C4-2B (cell line): ENCODE data around the gene TCP11L1.

ENCODE experiments used
- H3K27ac ChIP-seq: fragments of 450-650 bp; 2 replicates; pipeline ENCODE4 v1.5.1; 2017
- CTCF ChIP-seq: fragments of 450-650 bp; conservative IDR thresholded peaks from 2 replicates; pipeline ENCODE4 v1.5.1; 2017; ENCODE audit warnings: mild to moderate bottlenecking
- ZFX ChIP-seq: fragments of 450-650 bp; IDR thresholded peaks from 2 replicates; pipeline ENCODE4 v1.6.1; 2017

Gene TCP11L1

GRCh38 chr11:33064033-33064825, 24.9 kb downstream of the TCP11L1 start:
- TF ChIP-seq ZFX (no peak), CTCF (no peak)
- no peak overlapping the region for H3K27ac ChIP-seq

DNA sequence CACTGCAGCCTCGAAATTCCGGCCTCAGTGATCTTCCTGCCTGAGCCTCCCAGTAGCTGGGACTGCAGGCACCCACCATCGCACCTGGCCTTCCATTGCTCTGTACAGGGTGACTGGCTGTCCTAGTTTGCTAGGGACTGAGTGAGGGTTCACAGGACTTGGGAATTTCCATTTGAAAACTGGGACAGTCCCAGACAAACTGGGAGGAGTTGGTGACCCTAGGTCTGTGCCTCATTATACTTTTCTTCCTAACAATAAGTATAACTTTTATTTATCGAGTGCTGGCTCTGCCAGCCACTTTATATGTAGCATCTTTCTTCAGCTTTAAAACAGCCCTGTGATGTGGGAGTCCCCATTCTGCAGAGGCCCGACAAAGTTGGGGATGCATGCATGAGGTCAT, 25.5 kb downstream of the TCP11L1 start:
- H3K27ac ChIP-seq: no peak overlapping the region
- TF ChIP-seq ZFX: no peak
- TF ChIP-seq CTCF: no peak

DNA sequence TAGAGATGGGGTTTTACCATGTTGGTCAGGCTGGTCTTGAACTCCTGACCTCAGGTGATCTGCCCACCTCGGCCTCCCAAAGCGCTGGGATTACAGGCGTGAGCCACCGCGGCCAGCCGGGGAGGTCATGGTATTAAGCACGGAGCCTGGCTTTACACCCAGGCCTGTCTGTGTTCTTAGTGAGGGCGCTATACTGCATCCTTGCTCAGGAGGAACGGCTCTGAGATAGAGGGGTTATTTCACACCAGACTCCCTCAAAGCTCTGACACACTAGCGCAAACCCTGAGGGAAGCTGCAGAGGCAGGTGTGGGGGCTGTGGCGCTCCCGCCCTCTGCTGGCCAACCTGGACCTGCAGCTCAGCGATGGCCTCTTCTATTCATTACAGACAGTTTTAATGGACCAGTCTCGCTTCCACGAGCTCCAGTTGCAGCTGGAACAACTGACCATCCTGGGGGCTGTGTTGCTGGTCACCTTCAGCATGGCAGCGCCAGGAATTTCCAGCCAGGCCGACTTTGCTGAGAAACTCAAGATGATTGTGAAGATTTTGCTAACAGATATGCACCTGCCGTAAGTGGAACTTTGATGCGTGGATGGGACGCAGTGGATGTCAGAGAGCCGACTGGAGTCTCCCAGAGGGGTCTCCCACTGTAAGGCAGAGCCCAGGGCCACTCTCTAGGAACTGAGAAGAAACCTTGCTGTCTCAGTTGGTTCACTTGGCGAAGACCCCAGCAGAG, 26.2 kb downstream of the TCP11L1 start:
- no peak for TF ChIP-seq ZFX
- peak; percentile 97 for TF ChIP-seq CTCF
- H3K27ac ChIP-seq: no peak overlapping the region

DNA sequence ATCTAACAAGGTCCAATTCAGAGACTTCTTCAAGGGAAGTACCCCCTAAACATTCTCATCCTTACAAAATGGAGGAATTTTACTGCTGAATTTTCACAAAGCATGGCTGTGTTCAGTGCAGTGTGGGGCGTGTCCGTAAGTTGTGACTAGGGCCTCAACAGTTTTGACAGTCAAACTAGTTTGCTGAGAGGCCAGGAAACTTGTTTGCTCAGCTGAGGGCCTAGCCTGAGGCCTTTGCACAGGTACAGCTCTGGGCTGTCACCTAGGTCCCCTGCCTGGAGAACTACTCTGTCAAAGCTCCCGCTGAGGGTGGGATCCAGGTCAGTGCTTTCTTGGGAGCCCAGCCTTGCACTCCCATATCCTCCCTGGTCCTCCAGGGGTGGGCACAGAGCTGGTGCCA, 27.9 kb downstream of the TCP11L1 start:
- no peak overlapping the region for H3K27ac ChIP-seq
- TF ChIP-seq ZFX: no peak
- TF ChIP-seq CTCF: no peak

- no peak for TF ChIP-seq CTCF
- no peak for TF ChIP-seq ZFX
- H3K27ac ChIP-seq: no peak overlapping the region
Observed at GRCh38 chr11:33068611-33069340, 29.4 kb downstream of the TCP11L1 start.

- no peak overlapping the region for H3K27ac ChIP-seq
- TF ChIP-seq ZFX (no peak), CTCF (no peak)
Observed at GRCh38 chr11:33072465-33072864, 33.1 kb downstream of the TCP11L1 start.

- H3K27ac ChIP-seq: no peak overlapping the region
- TF ChIP-seq CTCF: no peak
- no peak for TF ChIP-seq ZFX
Observed at GRCh38 chr11:33083918-33084317, 44.5 kb downstream of the TCP11L1 start.
